GM18502 (cell line): Measurements from ENCODE around the gene PNPLA7.

ENCODE experiments used
- ATAC-seq: cut with Tn5 transposase; IDR thresholded peaks from one replicate; pipeline ENCODE4 v1.9.1; 2021; ENCODE audit warnings: mild to moderate bottlenecking; ENCODE audit not compliant: unreplicated experiment, poor library complexity

The PNPLA7 gene

GRCh38 chr9:137429974-137430722 lies 120.1 kb downstream of the PNPLA7 start:
- ATAC-seq, result no peak

- no peak for ATAC-seq
Measured at GRCh38 chr9:137429546-137429890, 120.7 kb downstream of the PNPLA7 start.

DNA sequence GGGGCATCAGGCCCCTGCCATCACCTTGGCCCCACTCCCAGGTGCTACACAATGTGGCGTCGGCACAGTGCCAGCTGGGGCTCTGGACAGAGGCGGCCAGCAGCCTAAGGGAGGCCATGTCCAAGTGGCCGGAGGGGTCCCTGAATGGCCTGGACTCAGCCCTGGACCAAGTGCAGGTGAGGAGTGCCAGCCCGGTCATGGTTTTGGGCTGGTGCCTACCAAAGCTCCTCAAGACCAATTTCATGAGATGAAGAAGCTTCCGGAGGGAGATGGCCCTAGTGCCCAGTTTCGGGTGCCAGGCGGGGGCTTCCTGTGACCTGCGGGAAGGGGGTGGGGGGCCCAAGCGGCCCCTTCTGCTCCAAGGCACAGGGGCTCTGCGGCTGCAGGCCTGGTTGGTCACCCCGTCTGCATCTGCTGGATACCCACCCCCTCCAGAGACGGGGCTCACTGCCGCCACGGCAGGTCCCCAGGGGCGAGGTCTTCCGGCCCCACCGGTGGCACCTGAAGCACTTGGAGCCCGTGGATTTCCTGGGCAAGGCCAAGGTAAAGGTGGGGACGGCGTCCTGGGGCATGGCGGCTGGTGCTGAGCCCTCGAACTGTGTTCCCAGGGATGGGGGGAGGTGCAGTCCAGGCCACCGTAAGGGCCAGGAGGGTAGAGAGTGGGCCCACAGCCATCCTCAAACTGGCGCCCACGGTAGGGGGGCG lies 121.2 kb downstream of the PNPLA7 start:
- no peak for ATAC-seq

- no peak for ATAC-seq
Measured at GRCh38 chr9:137428311-137428630, 121.9 kb downstream of the PNPLA7 start.

GRCh38 chr9:137427454-137428310 lies 122.5 kb downstream of the PNPLA7 start:
- ATAC-seq, result no peak

- no peak for ATAC-seq
Measured at GRCh38 chr9:137426018-137426681, 124.1 kb downstream of the PNPLA7 start.

- ATAC-seq, result no peak
Measured at GRCh38 chr9:137423514-137424291, 126.5 kb downstream of the PNPLA7 start.

GRCh38 chr9:137422604-137423513 lies 127.3 kb downstream of the PNPLA7 start, which contains the start of the genes EXD3 and NOXA1:
Gene EXD3, minus strand, starts transcription at chr9:137423162. Its CDS starts 27,805 bp downstream, at chr9:137395357.
Gene NOXA1, plus strand, starts transcription at chr9:137423393. Its CDS starts 137 bp downstream, at chr9:137423530.
- ATAC-seq, result peak; percentile 83

DNA sequence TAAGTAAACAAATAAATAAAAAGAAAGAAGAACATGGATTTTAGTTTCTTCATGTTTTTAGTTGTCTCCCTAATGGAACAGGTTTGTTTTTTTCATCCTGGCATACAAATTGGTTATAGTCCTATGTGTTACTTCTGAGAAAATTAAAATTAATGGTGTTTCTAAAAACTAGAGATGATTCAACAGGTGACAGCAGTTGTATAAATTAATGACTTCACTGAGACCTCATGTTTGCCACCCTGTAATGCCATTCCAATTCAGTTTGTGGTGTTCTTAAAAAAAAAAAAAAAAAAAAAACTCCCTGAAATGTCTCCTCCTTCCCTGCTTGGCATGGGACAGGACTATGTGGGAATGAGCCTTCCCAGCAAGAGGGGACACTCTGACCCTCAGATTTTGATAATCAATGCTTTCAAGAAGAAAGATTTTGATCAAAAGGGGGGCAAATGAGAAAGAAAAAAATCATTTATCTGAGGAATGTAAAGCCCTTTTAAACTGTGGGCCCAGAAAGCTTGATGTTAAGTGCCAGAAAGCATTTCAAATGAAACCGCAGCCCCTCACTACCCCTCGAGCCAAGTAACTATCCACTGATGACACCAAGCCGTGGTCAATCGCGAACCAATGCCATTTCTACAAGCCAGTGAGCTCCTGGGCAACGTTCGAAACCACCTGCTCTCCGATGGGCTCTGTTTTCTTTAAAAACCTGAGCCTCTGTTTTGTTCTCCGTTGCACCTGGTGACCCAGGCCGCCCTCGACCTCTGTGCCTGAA lies 128.2 kb downstream of the PNPLA7 start:
- no peak for ATAC-seq

DNA sequence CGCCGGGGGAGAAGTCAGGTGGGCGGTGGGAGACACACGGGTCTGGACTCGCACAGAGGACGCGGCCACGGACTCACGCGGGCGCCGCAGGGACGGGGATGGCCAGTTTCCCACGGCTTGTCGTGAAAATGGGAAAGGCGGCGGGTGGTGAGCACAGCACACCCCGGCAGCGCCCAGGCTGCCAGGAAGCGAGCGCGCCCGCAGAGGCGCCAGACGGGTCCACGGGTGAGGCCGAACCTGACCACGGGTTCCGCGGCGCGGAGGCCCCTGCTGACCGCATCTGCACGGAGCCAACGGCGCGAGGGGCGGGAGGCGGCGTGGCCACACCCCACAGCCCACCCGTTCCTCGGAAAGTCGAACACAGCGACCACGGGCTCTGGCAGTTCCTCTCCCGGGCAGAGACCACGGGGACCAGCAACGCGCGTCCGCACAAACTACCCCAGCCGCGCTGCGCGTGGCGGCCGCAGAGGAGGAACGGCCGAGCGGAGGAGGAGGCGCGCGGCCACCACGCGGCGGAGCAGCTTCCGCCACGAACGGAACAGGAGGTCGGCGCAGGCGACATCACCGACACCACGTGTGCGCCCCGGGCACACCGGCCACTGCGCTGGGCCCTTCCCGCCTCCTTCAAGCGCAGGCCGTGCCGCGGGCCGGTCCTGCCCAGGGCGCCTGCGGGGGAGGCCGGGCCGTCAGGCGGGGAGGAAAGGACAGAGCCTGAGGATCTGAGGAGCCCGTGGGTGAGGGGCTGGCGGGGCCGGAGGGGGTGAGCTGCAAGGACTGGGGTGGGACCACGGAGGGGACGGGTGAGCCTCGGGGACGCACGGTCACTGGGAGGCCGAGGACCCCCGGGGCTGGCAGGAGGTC lies 132.8 kb downstream of the PNPLA7 start:
- ATAC-seq, result no peak

GRCh38 chr9:137416563-137417151 lies 133.5 kb downstream of the PNPLA7 start:
- no peak for ATAC-seq

DNA sequence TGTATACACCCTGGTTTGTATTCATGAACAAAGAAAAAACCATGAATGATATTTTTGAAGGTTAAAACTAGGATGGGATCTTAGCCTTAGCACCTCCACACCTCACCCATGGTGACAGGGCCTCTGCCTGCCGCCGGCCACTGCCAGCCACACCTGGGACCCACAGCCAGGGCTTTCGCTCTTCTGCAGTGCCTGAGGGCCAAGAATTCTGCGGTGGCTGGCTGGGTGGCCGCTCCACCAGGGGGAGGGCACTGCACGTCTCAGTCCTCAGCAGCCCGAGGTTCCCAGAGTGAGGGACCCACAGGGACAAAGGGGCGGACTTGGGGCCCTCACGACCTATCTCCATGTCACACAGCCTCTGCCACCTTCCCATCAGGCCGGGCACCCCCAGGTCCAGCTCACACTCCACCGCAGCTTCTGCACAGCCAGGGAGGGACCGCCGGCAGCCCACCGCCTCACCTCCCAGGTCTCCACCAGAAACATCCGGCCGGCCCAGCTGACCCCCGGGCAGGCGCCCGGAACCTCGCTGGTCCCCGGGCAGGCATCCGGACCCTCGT lies 134.1 kb downstream of the PNPLA7 start:
- ATAC-seq, result no peak

DNA sequence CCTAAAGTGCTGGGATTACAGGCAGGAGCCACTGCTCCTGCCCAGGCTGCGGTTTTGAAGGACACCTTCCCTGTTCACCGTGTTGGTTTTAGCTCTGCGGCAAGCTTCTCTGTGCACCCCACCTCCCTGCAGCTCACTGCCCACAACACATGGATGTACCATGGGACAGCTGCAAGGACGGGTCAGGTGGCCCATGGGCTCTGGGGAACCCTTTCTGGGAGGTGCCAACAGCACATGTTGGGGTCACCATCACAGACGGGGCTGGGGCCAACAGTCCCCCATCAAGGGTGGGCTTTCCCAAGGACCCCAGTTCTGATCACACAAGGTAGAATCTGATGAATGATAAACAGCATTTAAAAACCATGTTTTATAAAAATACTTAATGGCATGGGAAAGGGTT lies 134.8 kb downstream of the PNPLA7 start:
- no peak for ATAC-seq

DNA sequence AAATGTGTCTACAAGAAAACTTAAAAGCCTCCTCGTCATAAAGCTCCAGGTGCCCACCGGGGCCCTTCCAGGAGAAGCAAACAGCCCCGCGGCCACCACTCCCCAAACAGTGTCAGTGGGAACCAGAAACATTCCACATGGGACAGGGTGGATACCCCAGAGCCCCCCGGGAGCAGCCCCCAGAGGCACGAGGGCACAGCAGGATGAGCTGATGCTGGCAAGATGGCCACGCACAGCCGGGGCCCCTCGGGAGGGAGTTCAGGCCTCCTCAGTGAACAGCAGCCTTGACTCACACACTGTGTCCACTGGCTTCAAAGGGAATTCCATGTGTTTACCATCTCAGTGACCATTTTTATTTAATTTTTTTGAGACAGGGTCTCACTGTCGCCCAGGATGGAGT lies 137.8 kb downstream of the PNPLA7 start:
- no peak for ATAC-seq

DNA sequence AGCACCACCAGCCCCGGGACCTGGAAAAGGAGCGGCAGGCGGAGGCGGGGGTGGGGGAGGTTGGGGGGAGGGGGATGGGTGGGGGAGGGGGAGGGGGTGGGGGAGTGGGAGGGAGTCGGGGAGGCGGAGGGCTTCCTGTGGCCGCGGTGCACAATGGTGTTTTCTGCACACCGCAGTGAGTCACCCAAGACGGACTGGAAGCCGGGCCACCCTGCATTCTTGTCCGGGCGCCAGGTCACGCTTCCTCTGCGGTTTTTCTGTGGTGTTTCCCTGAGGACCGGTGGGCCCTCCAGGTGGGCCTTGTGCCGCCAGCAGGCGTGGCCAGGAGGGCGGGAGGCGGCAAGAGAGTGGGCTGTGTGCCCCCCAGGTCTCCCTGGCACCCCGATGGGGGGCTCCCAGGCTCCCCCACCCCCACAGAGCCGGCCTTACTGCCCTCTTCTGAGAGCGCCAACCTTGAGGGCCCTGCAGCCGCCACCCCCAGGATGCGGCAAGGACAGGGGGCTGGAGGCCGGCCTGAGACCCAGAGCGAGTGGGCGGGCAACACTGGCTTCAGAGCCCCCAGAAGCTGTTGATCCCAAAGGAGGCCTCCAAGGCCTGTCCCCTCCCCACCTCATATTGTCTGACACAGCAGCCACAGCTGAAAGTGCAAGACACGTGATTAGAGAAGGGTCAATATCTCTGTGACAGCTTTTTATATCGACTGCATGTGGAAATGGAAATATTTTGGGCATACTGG lies 138.4 kb downstream of the PNPLA7 start:
- ATAC-seq, result no peak

GRCh38 chr9:137411260-137411644 lies 138.9 kb downstream of the PNPLA7 start:
- no peak for ATAC-seq
